ENCODE measurements around the gene CYP2W1.

- TF ChIP-seq JUNB (IDR thresholded peaks at IDR 0.05) (no peak), HDAC6 (IDR thresholded peaks at IDR 0.05; ENCODE audit: unreplicated experiment) (no peak), CTCF (IDR thresholded peaks at IDR 0.05 in 2 of 3, conservative IDR thresholded peaks at IDR 0.05 in 1 of 3; ENCODE audit: control insufficient read depth in 2 of 3, extremely low read depth in 1 of 3, insufficient read depth in 1 of 3, low read depth in 3 of 3, low read length in 3 of 3) (no peak), ELK1 (IDR thresholded peaks at IDR 0.05; ENCODE audit: low read depth, low read length) (peak; percentile 38; the same call in 1 of the 2 replicates), IKZF1 (conservative IDR thresholded peaks at IDR 0.05) (peak; percentile 88)
These were observed 41.4 kb downstream of the CYP2W1 start for GRCh38 chr7:1024331-1024841.
